Karpas-422 (cell line): ENCODE data around the gene MYO18A. TPM values are rescaled to one million over a fixed set of nuclear protein-coding genes. Genes with fewer than 3 reads are reported as not detected.

Source experiments
- DNase-seq: peaks from one replicate; pipeline ENCODE4 v3.0.0-alpha.2; 2015
- H2AFZ ChIP-seq: fragments of 200-600 bp; sonication (generic); 2 replicates; pipeline ENCODE4 v1.6.1; 2014; ENCODE audit warnings: antibody characterized with exemption, low read length, mixed read lengths
- H3K27ac ChIP-seq: fragments of 200-600 bp; sonication (generic); 2 replicates; pipeline ENCODE4 v1.5.1; 2014; ENCODE audit warnings: mild to moderate bottlenecking, low read length, moderate library complexity
- H3K27me3 ChIP-seq: fragments of 200-600 bp; sonication (generic); 2 replicates; pipeline ENCODE4 v1.6.1; 2014; ENCODE audit warnings: low read length, mixed read lengths
- H3K36me3 ChIP-seq: fragments of 200-600 bp; sonication (generic); 2 replicates; pipeline ENCODE4 v1.6.1; 2014; ENCODE audit warnings: low read length, mixed read lengths; ENCODE audit not compliant: insufficient read depth
- H3K4me1 ChIP-seq: fragments of 200-600 bp; sonication (generic); 2 replicates; pipeline ENCODE4 v1.6.1; 2014; ENCODE audit warnings: mild to moderate bottlenecking, low read length, mixed read lengths
- H3K4me2 ChIP-seq: fragments of 200-600 bp; sonication (generic); 2 replicates; pipeline ENCODE4 v1.6.1; 2014; ENCODE audit warnings: low read length, low read depth, mild to moderate bottlenecking; ENCODE audit not compliant: poor library complexity, severe bottlenecking
- H3K4me3 ChIP-seq: fragments of 200-600 bp; sonication (generic); 2 replicates; pipeline ENCODE4 v1.5.1; 2014; ENCODE audit warnings: mild to moderate bottlenecking, antibody characterized with exemption, low read length, mixed read lengths
- H3K79me2 ChIP-seq: fragments of 200-600 bp; sonication (generic); 2 replicates; pipeline ENCODE4 v1.6.1; 2014; ENCODE audit warnings: mild to moderate bottlenecking, low read length, mixed read lengths
- H3K9ac ChIP-seq: fragments of 200-600 bp; sonication (generic); 2 replicates; pipeline ENCODE4 v1.6.0; 2014; ENCODE audit warnings: low read length
- H3K9me2 ChIP-seq: fragments of 200-600 bp; sonication (generic), shearing (Covaris generic); replicated peaks from 2 replicates; pipeline ENCODE4 v1.6.0; 2014; ENCODE audit warnings: mild to moderate bottlenecking, low read length, moderate library complexity; ENCODE audit not compliant: insufficient read depth
- H3K9me3 ChIP-seq: fragments of 300-700, 200-600 bp; sonication (generic); 2 replicates; pipeline ENCODE4 v1.6.1; 2014; ENCODE audit warnings: low read length, mixed read lengths
- H4K20me1 ChIP-seq: fragments of 200-600 bp; sonication (generic); 2 replicates; pipeline ENCODE4 v1.6.1; 2014; ENCODE audit warnings: mild to moderate bottlenecking, antibody characterized with exemption, low read length, low read depth; ENCODE audit not compliant: insufficient read depth
- total RNA-seq: library from RNA; depleted of rRNA; stranded (reverse); fragments of >200 nt; shearing (Covaris generic); gene quantifications from 2 replicates; pipeline ENCODE4 v1.2.3, GENCODE V29; 2014; ENCODE audit warnings: low replicate concordance

MYO18A gene
- total RNA-seq, 1 experiment from 2014 or later, result 16.4 TPM

DNA sequence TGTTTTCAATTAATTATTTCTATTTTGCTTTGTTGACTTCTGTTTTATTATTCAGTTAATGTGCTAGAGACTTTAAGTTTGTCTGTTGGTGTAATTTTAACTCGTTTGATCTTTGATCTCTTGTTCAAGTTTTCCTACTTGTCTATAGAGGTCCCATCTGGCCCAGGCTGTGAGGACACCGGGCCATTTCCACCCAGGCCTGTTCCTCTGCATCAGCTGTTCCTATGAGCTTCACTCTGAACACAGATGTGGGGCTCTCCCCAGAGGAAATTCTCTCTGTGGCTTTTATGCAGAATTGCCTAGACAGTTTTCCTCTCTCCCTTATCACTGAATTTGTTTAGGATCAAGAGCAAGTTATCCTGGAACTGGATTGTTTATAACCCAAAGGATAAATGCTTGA, 44.7 kb downstream of the MYO18A start:
- no peak overlapping the region for H3K4me2 ChIP-seq
- no peak for DNase-seq
- no peaks in the 10 kb centered on the region for H3K36me3 ChIP-seq
- H4K20me1 ChIP-seq, result no peaks in the 10 kb centered on the region
- H3K9ac ChIP-seq, result no peak overlapping the region
- H3K27me3 ChIP-seq, result no peaks in the 10 kb centered on the region
- H3K79me2 ChIP-seq, result peaks cover 6% of the 10 kb centered on the region; the same call in 1 of the 2 replicates
- H3K27ac ChIP-seq, result no peak overlapping the region
- H2AFZ ChIP-seq, result no peak overlapping the region
- H3K9me3 ChIP-seq, result no peaks in the 10 kb centered on the region
- peaks cover 28% of the 10 kb centered on the region for H3K4me1 ChIP-seq
- no peaks in the 10 kb centered on the region for H3K9me2 ChIP-seq
- H3K4me3 ChIP-seq, result no peak overlapping the region

DNA sequence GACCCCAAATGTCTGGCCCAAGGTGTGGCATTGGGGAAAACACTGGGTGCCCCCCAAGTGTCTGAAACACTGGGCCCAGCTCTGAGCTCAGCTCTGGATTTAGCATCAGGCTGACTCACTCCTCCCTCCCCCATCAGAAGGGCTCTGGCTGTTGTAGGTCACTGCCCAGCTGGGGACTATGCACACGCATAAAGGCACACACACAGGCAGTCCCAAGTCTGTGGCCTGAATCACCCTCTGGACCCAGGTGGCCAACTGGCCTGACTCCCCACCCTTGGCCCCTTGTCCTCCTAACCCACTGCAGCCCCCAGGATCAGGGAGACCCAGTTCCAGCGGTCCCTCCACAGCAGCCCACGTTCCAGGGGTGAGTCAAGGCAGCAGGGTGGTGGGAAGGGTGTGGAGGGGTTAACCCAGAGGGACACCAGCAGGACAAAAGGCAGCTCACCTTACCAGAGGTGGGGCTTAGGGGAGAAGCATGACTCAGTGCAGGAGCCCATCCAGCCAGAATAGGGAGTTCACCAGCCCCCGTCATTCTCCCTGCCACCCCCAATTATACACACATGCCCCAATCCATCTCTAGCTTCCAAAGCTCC, 47.0 kb downstream of the MYO18A start:
- H3K4me2 ChIP-seq, result no peak overlapping the region
- no peaks in the 10 kb centered on the region for H3K36me3 ChIP-seq
- H3K27me3 ChIP-seq, result no peaks in the 10 kb centered on the region
- no peak overlapping the region for H3K4me3 ChIP-seq
- no peaks in the 10 kb centered on the region for H3K9me2 ChIP-seq
- DNase-seq, result no peak
- H3K79me2 ChIP-seq, result peaks cover 4% of the 10 kb centered on the region; the same call in 1 of the 2 replicates
- H3K9ac ChIP-seq, result no peak overlapping the region
- no peak overlapping the region for H3K27ac ChIP-seq
- H2AFZ ChIP-seq, result no peak overlapping the region
- H4K20me1 ChIP-seq, result no peaks in the 10 kb centered on the region
- H3K9me3 ChIP-seq, result no peaks in the 10 kb centered on the region
- peaks cover 7% of the 10 kb centered on the region for H3K4me1 ChIP-seq

DNA sequence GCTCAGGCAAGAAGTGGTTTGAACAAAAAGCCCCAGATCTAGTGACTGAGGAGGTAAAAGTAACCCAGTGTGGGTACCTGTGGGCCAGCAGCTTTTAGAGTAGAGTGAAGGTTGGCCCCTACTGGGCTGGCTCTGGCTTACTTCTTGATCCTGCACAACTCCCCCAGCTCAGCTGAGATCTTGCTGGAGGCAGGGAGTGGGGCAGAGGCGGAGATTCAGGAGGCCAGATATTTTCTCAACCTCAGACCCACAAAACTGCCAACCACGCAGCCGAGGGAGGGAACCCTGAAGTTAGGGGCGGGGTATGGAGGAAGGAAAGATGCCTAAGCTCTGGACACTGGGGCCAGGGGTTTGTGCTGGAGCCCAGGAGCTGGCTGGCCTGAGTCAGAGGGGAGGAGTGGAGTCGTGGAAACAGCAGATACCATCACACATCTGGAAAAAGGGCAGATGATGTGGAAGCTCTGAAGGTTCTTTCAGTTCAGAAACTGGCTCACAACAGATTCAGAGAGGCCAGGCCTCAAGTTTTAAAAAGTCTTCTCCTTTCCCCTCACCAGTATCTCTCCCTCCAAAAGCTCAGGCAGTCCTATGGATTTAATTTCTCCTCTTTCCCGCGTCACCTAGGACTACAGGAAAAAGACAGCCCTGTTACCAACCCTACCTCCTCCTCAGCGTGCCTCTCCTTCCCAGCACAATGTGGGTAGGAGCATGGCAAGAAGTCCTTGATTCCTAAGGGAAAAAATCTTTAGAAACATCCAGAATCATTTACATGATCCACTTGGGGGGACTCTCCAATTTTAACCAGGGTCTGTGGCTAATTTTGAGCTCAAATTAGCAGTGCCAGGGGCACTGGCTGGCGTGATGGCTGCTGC, 48.1 kb downstream of the MYO18A start:
- H3K4me2 ChIP-seq, result no peak overlapping the region
- H3K9me2 ChIP-seq, result no peaks in the 10 kb centered on the region
- H4K20me1 ChIP-seq, result no peaks in the 10 kb centered on the region
- H3K27ac ChIP-seq, result no peak overlapping the region
- no peaks in the 10 kb centered on the region for H3K9me3 ChIP-seq
- no peaks in the 10 kb centered on the region for H3K79me2 ChIP-seq
- no peak overlapping the region for H3K9ac ChIP-seq
- DNase-seq, result no peak
- no peaks in the 10 kb centered on the region for H3K36me3 ChIP-seq
- H2AFZ ChIP-seq, result no peak overlapping the region
- no peaks in the 10 kb centered on the region for H3K27me3 ChIP-seq
- H3K4me3 ChIP-seq, result no peak overlapping the region
- no peaks in the 10 kb centered on the region for H3K4me1 ChIP-seq

DNA sequence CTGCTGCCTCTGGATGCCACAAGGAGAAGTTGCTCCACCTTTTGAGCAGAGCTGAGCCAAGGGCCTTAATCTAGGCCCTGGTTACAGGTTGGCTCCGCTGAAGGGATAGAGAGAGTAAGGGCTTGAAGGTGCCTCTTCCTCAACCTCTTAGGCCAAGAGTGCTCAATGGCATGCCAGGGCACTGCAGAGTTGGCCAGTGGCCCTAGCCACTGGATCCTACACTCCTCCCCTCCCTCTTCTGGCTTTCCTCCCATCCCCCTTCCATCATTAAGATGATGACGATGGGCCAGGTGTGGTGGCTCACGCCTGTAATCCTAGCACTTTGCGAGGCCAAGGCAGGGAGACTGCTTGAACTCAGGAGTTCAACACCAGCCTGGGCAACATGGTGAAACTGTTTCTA, 50.5 kb downstream of the MYO18A start:
- no peak for DNase-seq
- Histone ChIP-seq H3K9ac (no peak overlapping the region), H3K36me3 (no peaks in the 10 kb centered on the region), H3K4me1 (no peaks in the 10 kb centered on the region), H2AFZ (no peak overlapping the region), H3K79me2 (no peaks in the 10 kb centered on the region), H3K27me3 (no peaks in the 10 kb centered on the region), H4K20me1 (no peaks in the 10 kb centered on the region), H3K4me2 (no peak overlapping the region), H3K9me3 (no peaks in the 10 kb centered on the region), H3K9me2 (no peaks in the 10 kb centered on the region), H3K27ac (no peak overlapping the region), H3K4me3 (no peak overlapping the region)

DNA sequence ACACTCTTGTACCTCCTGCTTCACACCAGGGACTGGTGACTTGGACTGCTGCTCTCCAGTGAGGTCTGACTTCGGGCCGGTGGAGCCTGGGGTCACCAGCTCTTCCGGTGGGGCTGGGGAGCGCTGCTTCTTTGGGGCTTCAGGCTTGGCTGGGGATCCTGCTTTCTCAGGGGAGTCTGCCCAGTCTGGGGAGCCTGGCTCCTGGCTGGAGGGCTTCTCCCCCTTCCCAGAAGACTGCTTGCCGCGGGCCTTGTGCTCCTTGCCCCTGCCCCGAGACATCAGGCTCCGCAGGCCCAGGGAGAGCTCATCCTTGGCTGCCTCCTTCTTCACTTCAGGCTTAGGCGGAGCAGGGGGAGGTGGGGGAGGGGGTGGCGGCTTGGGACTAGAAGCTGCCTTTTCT, 52.4 kb downstream of the MYO18A start:
- Histone ChIP-seq H4K20me1 (no peaks in the 10 kb centered on the region), H3K4me3 (no peak overlapping the region), H3K27me3 (no peaks in the 10 kb centered on the region), H3K9ac (no peak overlapping the region), H3K4me2 (no peak overlapping the region), H3K9me3 (no peaks in the 10 kb centered on the region), H3K36me3 (no peaks in the 10 kb centered on the region), H3K79me2 (no peaks in the 10 kb centered on the region), H3K9me2 (no peaks in the 10 kb centered on the region), H2AFZ (no peak overlapping the region), H3K27ac (no peak overlapping the region), H3K4me1 (no peaks in the 10 kb centered on the region)
- no peak for DNase-seq

DNA sequence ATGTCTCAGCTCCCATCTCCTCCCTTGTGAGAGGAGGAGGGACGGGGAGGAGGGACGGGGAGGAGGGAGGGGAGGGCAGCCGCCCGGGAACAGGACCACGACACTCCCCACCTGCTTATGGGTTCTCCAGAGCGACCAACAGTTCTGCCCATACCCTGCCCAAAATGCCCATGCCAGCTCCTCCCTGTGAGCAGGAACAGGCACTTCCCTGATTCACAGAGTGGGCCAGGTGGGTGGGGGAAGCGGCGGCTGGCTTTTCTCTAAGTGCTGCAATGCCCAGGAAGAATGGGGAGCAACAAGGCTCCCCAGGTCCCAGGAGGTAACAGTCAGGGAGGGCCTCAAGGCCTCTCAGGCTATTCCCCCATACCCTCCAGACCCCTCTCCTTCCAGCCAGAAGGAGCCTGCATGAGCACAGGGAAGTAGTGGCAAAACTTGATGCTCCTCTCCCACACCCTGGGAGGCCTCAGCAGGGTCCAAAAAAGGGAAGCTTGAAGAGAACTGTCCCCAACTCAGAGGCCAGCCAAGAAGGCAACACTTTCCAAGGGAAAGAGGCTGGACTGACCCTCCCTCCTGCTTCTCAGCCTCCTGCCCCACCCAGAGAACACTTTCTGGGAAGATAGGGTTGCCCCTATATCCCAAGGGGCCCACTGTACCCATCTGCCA, 53.8 kb downstream of the MYO18A start:
- no peak overlapping the region for H3K4me3 ChIP-seq
- H3K27ac ChIP-seq, result no peak overlapping the region
- H3K4me1 ChIP-seq, result no peaks in the 10 kb centered on the region
- H3K79me2 ChIP-seq, result no peaks in the 10 kb centered on the region
- no peaks in the 10 kb centered on the region for H3K36me3 ChIP-seq
- H3K9ac ChIP-seq, result no peak overlapping the region
- no peak overlapping the region for H2AFZ ChIP-seq
- DNase-seq, result no peak
- H3K4me2 ChIP-seq, result no peak overlapping the region
- H3K27me3 ChIP-seq, result no peaks in the 10 kb centered on the region
- H4K20me1 ChIP-seq, result no peaks in the 10 kb centered on the region
- H3K9me2 ChIP-seq, result no peaks in the 10 kb centered on the region
- no peaks in the 10 kb centered on the region for H3K9me3 ChIP-seq

DNA sequence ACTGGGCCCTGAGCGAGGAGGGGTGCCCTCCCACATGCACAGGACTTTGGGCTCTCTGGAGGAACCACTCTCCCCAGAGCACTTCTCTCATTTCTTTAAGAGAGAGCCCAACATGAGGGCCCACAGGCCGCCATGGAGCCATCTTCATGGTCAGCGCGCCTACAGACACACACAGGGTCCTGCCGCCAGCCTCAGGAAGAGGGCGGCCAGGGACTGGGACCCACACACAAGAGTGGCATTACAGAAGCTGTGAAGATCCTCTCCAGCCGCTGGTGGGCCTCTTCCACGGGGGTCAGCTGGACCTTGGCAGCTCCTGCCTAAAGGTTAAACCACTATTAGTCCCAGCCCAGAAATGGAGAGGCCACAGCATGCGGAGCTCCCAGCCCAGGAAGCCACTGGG, 54.5 kb downstream of the MYO18A start:
- Histone ChIP-seq H3K9ac (no peak overlapping the region), H3K9me2 (no peaks in the 10 kb centered on the region), H3K27ac (no peak overlapping the region), H2AFZ (no peak overlapping the region), H3K79me2 (no peaks in the 10 kb centered on the region), H3K4me3 (no peak overlapping the region), H3K4me2 (no peak overlapping the region), H3K36me3 (no peaks in the 10 kb centered on the region), H3K27me3 (no peaks in the 10 kb centered on the region), H4K20me1 (no peaks in the 10 kb centered on the region), H3K4me1 (no peaks in the 10 kb centered on the region), H3K9me3 (no peaks in the 10 kb centered on the region)
- DNase-seq, result no peak

DNA sequence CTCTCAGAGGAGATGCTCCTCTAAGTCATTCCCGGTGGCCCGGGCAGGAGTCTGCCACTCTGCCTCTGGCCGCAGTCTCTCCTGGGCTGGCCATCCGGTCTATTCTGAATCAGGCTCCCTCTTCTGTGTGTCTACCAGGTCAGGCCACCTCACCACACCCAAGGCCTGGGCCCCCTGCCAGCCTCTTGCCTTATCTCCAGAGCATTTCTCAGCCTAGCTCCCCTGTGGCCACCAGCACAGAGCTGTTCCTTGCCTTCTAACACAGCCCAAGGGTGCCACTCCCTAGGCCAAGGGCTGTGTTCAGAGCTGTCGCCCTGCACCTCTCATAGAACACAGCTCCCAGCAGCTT, 55.3 kb downstream of the MYO18A start:
- H2AFZ ChIP-seq, result no peak overlapping the region
- H3K4me2 ChIP-seq, result no peak overlapping the region
- no peaks in the 10 kb centered on the region for H3K9me3 ChIP-seq
- H3K27ac ChIP-seq, result no peak overlapping the region
- no peak overlapping the region for H3K9ac ChIP-seq
- H3K27me3 ChIP-seq, result no peaks in the 10 kb centered on the region
- H3K4me1 ChIP-seq, result no peaks in the 10 kb centered on the region
- DNase-seq, result no peak
- no peaks in the 10 kb centered on the region for H4K20me1 ChIP-seq
- no peaks in the 10 kb centered on the region for H3K79me2 ChIP-seq
- H3K4me3 ChIP-seq, result no peak overlapping the region
- H3K9me2 ChIP-seq, result no peaks in the 10 kb centered on the region
- no peaks in the 10 kb centered on the region for H3K36me3 ChIP-seq
